ENCODE results near the gene DENND4B. TPM values are rescaled to one million over a fixed set of nuclear protein-coding genes. Genes with fewer than 3 reads are reported as not detected.
A peak's percentile ranks its signal among the peaks of the same experiment; 100 is the strongest.

DENND4B gene
- total and polyA plus RNA-seq, 7 donors = 23.1 to 75.4 (median 47.1) TPM

GRCh38 chr1:153881751-153882150, 64.8 kb downstream of the DENND4B start:
- 22 to 36% (median 22%) methylated on average over 9 of the region's 9 CpGs for WGBS, 3 donors
- Histone ChIP-seq H3K4me3 (peak overlapping the region; percentile 23), H3K27me3 (ENCODE audit: insufficient read depth in 3 of 3, low read length in 2 of 3) (no peaks in the 10 kb centered on the region), H3K4me1 (peaks cover 43% of the 10 kb centered on the region), H3K9me3 (no peaks in the 10 kb centered on the region), H3K36me3 (ENCODE audit: insufficient read depth in 1 of 2, low read depth in 1 of 2) (no peaks in the 10 kb centered on the region), H3K27ac (no peak overlapping the region)
- peak in 1 of 4 donors; percentile 25 for ATAC-seq
- intact Hi-C loops (cut with DNase I) = loop anchor here in 1 of 2 donors (5.0 kb wide), 1 partner anchor 41 kb away; the partner anchor contains the start of gene GATAD2B
- DNase-seq = no peak
- TF ChIP-seq CTCF (IDR thresholded peaks at IDR 0.05) = no peak

- intact Hi-C loops (cut with DNase I) = loop anchor here in 1 of 2 donors (5.0 kb wide), 1 partner anchor 41 kb away; the partner anchor contains the start of gene GATAD2B
- Histone ChIP-seq H3K9me3 (no peaks in the 10 kb centered on the region), H3K36me3 (ENCODE audit: insufficient read depth in 1 of 2, low read depth in 1 of 2) (no peaks in the 10 kb centered on the region), H3K4me1 (peaks cover 42% of the 10 kb centered on the region), H3K4me3 (no peak overlapping the region), H3K27me3 (ENCODE audit: insufficient read depth in 3 of 3, low read length in 2 of 3) (no peaks in the 10 kb centered on the region), H3K27ac (no peak overlapping the region)
- 2 to 6% (median 4%) methylated on average over 5 of the region's 5 CpGs for WGBS, 3 donors
- TF ChIP-seq CTCF (IDR thresholded peaks at IDR 0.05) = no peak
- DNase-seq = peak; percentile 81 to 89
- ATAC-seq = peak; percentile 78 to 91 (median 88)
These were observed 65.6 kb downstream of the DENND4B start for GRCh38 chr1:153880962-153881361.

DNA sequence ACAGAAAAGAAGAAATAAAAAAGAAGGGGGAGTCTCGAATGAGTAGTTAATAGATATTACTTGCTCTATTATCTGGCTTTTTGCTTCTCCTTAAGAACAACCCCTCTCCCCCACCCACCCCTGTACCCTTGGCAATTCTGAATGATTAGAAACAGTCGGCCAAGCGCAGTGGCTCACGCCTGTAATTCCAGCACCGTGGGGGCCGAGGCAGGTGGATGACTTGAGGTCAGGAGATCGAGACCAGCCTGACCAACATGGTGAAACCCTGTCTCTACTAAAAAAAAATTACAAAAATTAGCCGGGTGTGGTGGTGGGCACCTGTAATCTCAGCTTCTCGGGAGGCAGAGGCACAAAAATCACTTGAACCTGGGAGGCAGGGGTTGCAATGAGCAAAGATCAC, 66.5 kb downstream of the DENND4B start:
- TF ChIP-seq CTCF (IDR thresholded peaks at IDR 0.05) = no peak
- Histone ChIP-seq H3K36me3 (ENCODE audit: insufficient read depth in 1 of 2, low read depth in 1 of 2) (no peaks in the 10 kb centered on the region), H3K4me1 (peaks cover 42% of the 10 kb centered on the region), H3K9me3 (no peaks in the 10 kb centered on the region), H3K27me3 (ENCODE audit: insufficient read depth in 3 of 3, low read length in 2 of 3) (no peaks in the 10 kb centered on the region), H3K27ac (no peak overlapping the region), H3K4me3 (no peak overlapping the region)
- 87 to 90% (median 89%) methylated on average over 9 of the region's 9 CpGs for WGBS, 3 donors
- intact Hi-C loops (cut with DNase I) = loop anchor here in 1 of 2 donors (5.0 kb wide), 1 partner anchor 42 kb away; the partner anchor contains the start of gene GATAD2B
- DNase-seq (no peak), ATAC-seq (no peak)

Other genes with a start within 250 kb of the DENND4B start
- gene INTS3, start 218.7 kb downstream of the DENND4B start, total RNA-seq = 10 to 100 TPM; 17.8 to 29.0 (median 22.8) TPM
- gene INTS3, start 218.7 kb downstream of the DENND4B start, polyA plus RNA-seq = 10 to 100 TPM; 11.3 to 24.3 (median 15.8) TPM
- gene SLC27A3, start 171.3 kb downstream of the DENND4B start, total RNA-seq = 1 to 10 TPM; 3.5 to 7.5 (median 5.8) TPM
- 10 to 100 TPM in 1 of 3 donors, 1 to 10 TPM in 2; 4.6 to 15.6 (median 5.2) TPM for gene SLC27A3, start 171.3 kb downstream of the DENND4B start, polyA plus RNA-seq
- gene GATAD2B, start 23.7 kb downstream of the DENND4B start, total RNA-seq = 10 to 100 TPM; 34.8 to 53.1 (median 43.1) TPM
- 1 to 10 TPM; 3.4 to 9.4 (median 5.7) TPM for gene GATAD2B, start 23.7 kb downstream of the DENND4B start, polyA plus RNA-seq
- 10 to 100 TPM; 17.0 to 39.0 (median 27.6) TPM for gene CRTC2, start 11.9 kb upstream of the DENND4B start, total RNA-seq
- gene CRTC2, start 11.9 kb upstream of the DENND4B start, polyA plus RNA-seq = 10 to 100 TPM; 31.3 to 54.6 (median 31.3) TPM
- gene SLC39A1, start 16.8 kb upstream of the DENND4B start, total RNA-seq = 10 to 100 TPM; 21.9 to 58.2 (median 38.0) TPM
- gene SLC39A1, start 16.8 kb upstream of the DENND4B start, polyA plus RNA-seq = 10 to 100 TPM; 46.7 to 85.3 (median 65.9) TPM
- 1 to 10 TPM; 3.7 to 5.6 (median 5.0) TPM for gene CREB3L4, start 21.2 kb upstream of the DENND4B start, total RNA-seq
- 10 to 100 TPM in 1 of 3 donors, 1 to 10 TPM in 2; 4.3 to 12.6 (median 6.3) TPM for gene CREB3L4, start 21.2 kb upstream of the DENND4B start, polyA plus RNA-seq
- gene JTB, start 31.0 kb upstream of the DENND4B start, total RNA-seq = 100 to 1,000 TPM in 2 of 4 donors, 10 to 100 TPM in 2; 87.6 to 118 (median 95.0) TPM
- 100 to 1,000 TPM; 147 to 266 (median 172) TPM for gene JTB, start 31.0 kb upstream of the DENND4B start, polyA plus RNA-seq
- 10 to 100 TPM; 31.0 to 67.0 (median 44.1) TPM for gene RAB13, start 39.6 kb upstream of the DENND4B start, total RNA-seq
- 10 to 100 TPM; 30.3 to 40.8 (median 38.5) TPM for gene RAB13, start 39.6 kb upstream of the DENND4B start, polyA plus RNA-seq
- 1,000 to 10,000 TPM in 2 of 4 donors, 100 to 1,000 TPM in 2; 653 to 1,325 (median 1,012) TPM for gene RPS27, start 44.0 kb upstream of the DENND4B start, total RNA-seq
- gene RPS27, start 44.0 kb upstream of the DENND4B start, polyA plus RNA-seq = 1,000 to 10,000 TPM; 7,773 to 8,046 (median 8,035) TPM
- gene NUP210L, start 208.4 kb upstream of the DENND4B start, total RNA-seq = 1 to 10 TPM in 1 of 4 donors, under 1 TPM in 3; 0.05 to 3.0 (median 0.26) TPM
- gene NUP210L, start 208.4 kb upstream of the DENND4B start, polyA plus RNA-seq = under 1 TPM in 1 of 3 donors, not detected in 2; 0.01 TPM
- gene TPM3, start 245.4 kb upstream of the DENND4B start, total RNA-seq = 1,000 to 10,000 TPM; 2,192 to 3,898 (median 3,031) TPM
- gene TPM3, start 245.4 kb upstream of the DENND4B start, polyA plus RNA-seq = 1,000 to 10,000 TPM; 1,778 to 2,728 (median 2,516) TPM

All from psoas muscle (tissue), 8 donors.